Peyer's patch (tissue), 4 donors: Measurements from ENCODE around the gene C1orf105. TPM values are rescaled to one million over a fixed set of nuclear protein-coding genes. Genes with fewer than 3 reads are reported as not detected.

Experiments
- DNase-seq, 3 donors: peaks; one replicate each; pipeline ENCODE4 v3.0.0-alpha.2; 2017 to 2019
- H3K27ac ChIP-seq, 4 donors: fragments of 200-600 bp; sonication (generic); one replicate each; pipeline ENCODE4 v1.5.1; 2016 to 2019
- H3K27me3 ChIP-seq, 2 donors: fragments of 200-600 bp; sonication (generic); one replicate each; pipeline ENCODE4 v1.5.1; 2019
- H3K36me3 ChIP-seq, 3 donors: fragments of 200-600 bp; sonication (generic); one replicate each; pipeline ENCODE4 v1.5.1; 2016 to 2019
- H3K4me1 ChIP-seq, 4 donors: fragments of 200-600 bp; sonication (generic); one replicate each; pipeline ENCODE4 v1.5.1; 2016 to 2019
- H3K4me3 ChIP-seq, 4 donors: fragments of 200-600 bp; sonication (generic); 1 replicate in 3 of 4; 2 replicates in 1 of 4; pipeline ENCODE4 v1.5.1; 2016 to 2019; ENCODE audit warnings: mild to moderate bottlenecking in 1 of 4
- H3K9me3 ChIP-seq, 4 donors: fragments of 200-600 bp; sonication (generic); one replicate each; pipeline ENCODE4 v1.5.1; 2016 to 2019; ENCODE audit warnings: mild to moderate bottlenecking in 1 of 4
- POLR2A ChIP-seq, 2 donors: fragments of 450-650 bp; IDR thresholded peaks; one replicate each; pipeline ENCODE4 v1.5.1; 2017; ENCODE audit warnings: antibody characterized with exemption in 2 of 2, mild to moderate bottlenecking in 2 of 2, moderate library complexity in 2 of 2
- total RNA-seq, 4 donors: library from RNA; depleted of rRNA; stranded (reverse); fragments of >200 nt; gene quantifications; one replicate each; pipeline ENCODE4 v1.1.0, GENCODE V29; 2016
- TF ChIP-seq, protein P1 (sequence below), 6 experiments: fragments of 450-650 bp in 4 of 6; fragments of 200-600 bp in 2 of 6; sonication (generic) in 1 of 6; IDR thresholded peaks; one replicate each; pipeline ENCODE4 v1.5.1; 2017 to 2019; ENCODE audit warnings: antibody characterized with exemption in 6 of 6, mild to moderate bottlenecking in 3 of 6, moderate library complexity in 1 of 6

The C1orf105 gene
- total RNA-seq, 4 donors from 2014 or later = not detected

GRCh38 chr1:172383536-172383935 is 36.9 kb upstream of the C1orf105 start:
- H3K27me3 ChIP-seq = no peaks in the 10 kb centered on the region
- H3K4me3 ChIP-seq = no peak overlapping the region
- TF ChIP-seq, protein P1, sequence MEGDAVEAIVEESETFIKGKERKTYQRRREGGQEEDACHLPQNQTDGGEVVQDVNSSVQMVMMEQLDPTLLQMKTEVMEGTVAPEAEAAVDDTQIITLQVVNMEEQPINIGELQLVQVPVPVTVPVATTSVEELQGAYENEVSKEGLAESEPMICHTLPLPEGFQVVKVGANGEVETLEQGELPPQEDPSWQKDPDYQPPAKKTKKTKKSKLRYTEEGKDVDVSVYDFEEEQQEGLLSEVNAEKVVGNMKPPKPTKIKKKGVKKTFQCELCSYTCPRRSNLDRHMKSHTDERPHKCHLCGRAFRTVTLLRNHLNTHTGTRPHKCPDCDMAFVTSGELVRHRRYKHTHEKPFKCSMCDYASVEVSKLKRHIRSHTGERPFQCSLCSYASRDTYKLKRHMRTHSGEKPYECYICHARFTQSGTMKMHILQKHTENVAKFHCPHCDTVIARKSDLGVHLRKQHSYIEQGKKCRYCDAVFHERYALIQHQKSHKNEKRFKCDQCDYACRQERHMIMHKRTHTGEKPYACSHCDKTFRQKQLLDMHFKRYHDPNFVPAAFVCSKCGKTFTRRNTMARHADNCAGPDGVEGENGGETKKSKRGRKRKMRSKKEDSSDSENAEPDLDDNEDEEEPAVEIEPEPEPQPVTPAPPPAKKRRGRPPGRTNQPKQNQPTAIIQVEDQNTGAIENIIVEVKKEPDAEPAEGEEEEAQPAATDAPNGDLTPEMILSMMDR (IDR thresholded peaks at IDR 0.05) = no peak
- TF ChIP-seq POLR2A (IDR thresholded peaks at IDR 0.05) = no peak
- DNase-seq = no peak
- H3K27ac ChIP-seq = no peak overlapping the region
- no peaks in the 10 kb centered on the region for H3K36me3 ChIP-seq
- H3K9me3 ChIP-seq = no peaks in the 10 kb centered on the region
- peaks cover 0 to 11% (median 0%) of the 10 kb centered on the region in 4 donors for H3K4me1 ChIP-seq

- TF ChIP-seq POLR2A (IDR thresholded peaks at IDR 0.05) = no peak
- TF ChIP-seq, protein P1 (IDR thresholded peaks at IDR 0.05) = no peak
- Histone ChIP-seq H3K4me3 (no peak overlapping the region), H3K36me3 (no peaks in the 10 kb centered on the region), H3K9me3 (no peaks in the 10 kb centered on the region), H3K4me1 (peaks cover 0 to 11% (median 0%) of the 10 kb centered on the region in 4 donors), H3K27me3 (no peaks in the 10 kb centered on the region), H3K27ac (no peak overlapping the region)
- DNase-seq = no peak
These were observed 35.8 kb upstream of the C1orf105 start for GRCh38 chr1:172384656-172385055.

- Histone ChIP-seq H3K27me3 (no peaks in the 10 kb centered on the region), H3K9me3 (no peaks in the 10 kb centered on the region), H3K36me3 (no peaks in the 10 kb centered on the region), H3K4me3 (no peak overlapping the region), H3K4me1 (peaks cover 0 to 4% (median 0%) of the 10 kb centered on the region in 4 donors), H3K27ac (no peak overlapping the region)
- no peak for DNase-seq
- no peak for TF ChIP-seq POLR2A (IDR thresholded peaks at IDR 0.05)
- TF ChIP-seq, protein P1 (IDR thresholded peaks at IDR 0.05) = no peak
These were observed 34.4 kb upstream of the C1orf105 start for GRCh38 chr1:172386046-172386445.

GRCh38 chr1:172388490-172388889 is 32.0 kb upstream of the C1orf105 start:
- no peaks in the 10 kb centered on the region for H3K36me3 ChIP-seq
- DNase-seq = no peak
- TF ChIP-seq, protein P1 (IDR thresholded peaks at IDR 0.05) = no peak
- no peak for TF ChIP-seq POLR2A (IDR thresholded peaks at IDR 0.05)

GRCh38 chr1:172390301-172390682 is 30.2 kb upstream of the C1orf105 start:
- H3K4me3 ChIP-seq = no peak overlapping the region
- H3K27ac ChIP-seq = peak overlapping the region in 3 of 4 donors; percentile 29 to 77 (median 72)
- H3K36me3 ChIP-seq = no peaks in the 10 kb centered on the region
- TF ChIP-seq POLR2A (IDR thresholded peaks at IDR 0.05) = no peak
- TF ChIP-seq, protein P1 (IDR thresholded peaks at IDR 0.05) = no peak
- no peaks in the 10 kb centered on the region for H3K9me3 ChIP-seq
- DNase-seq = no peak
- no peaks in the 10 kb centered on the region for H3K27me3 ChIP-seq
- peaks cover 0 to 8% (median 0%) of the 10 kb centered on the region in 4 donors for H3K4me1 ChIP-seq

More at GRCh38 chr1:172388490-172388889, 32.0 kb upstream of the C1orf105 start:
- Histone ChIP-seq H3K4me3 (no peak overlapping the region), H3K27ac (no peak overlapping the region), H3K9me3 (no peaks in the 10 kb centered on the region), H3K4me1 (no peaks in the 10 kb centered on the region), H3K27me3 (no peaks in the 10 kb centered on the region)
